ENCODE data around the gene KRTAP4-7. TPM values are rescaled to one million over a fixed set of nuclear protein-coding genes. Genes with fewer than 3 reads are reported as not detected.
"Not testable (repeated sequence)": the region's sequence is repeated elsewhere in the genome, so short reads cannot be mapped to it uniquely, and the experiment has no call there.

Gene KRTAP4-7
- total RNA-seq, 1 donor from 2014 or later, result not detected

DNA sequence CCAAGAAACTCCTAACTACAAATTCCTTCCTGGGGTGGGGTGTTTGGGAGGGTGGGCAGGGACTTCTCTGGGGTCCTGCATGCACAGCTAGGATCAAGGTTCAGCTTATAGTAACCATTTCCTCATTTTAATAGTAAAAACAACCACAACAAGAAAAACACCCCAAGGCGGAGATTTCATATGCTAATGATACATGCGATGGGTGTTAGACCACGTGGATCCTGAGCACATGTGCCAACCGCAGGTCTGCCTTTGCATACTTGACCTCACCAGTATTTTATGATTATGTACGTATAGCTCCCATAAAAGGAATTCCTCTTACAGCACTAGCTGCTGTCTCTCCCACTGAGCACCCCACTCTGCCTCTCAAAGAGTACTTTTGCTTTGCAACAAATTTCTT lies 32.3 kb downstream of the KRTAP4-7 start:
- TF ChIP-seq CTCF (IDR thresholded peaks at IDR 0.05), result no peak
- Mint-ChIP-seq H3K4me3 (ENCODE audit: unreplicated experiment) (no peak overlapping the region), H3K4me1 (ENCODE audit: low read depth) (peaks cover 23% of the 10 kb centered on the region), H3K27me3 (ENCODE audit: low read depth) (no peaks in the 10 kb centered on the region), H3K27ac (ENCODE audit: unreplicated experiment) (no peak overlapping the region), H3K36me3 (ENCODE audit: low read depth) (no peaks in the 10 kb centered on the region), H3K9me3 (ENCODE audit: low read depth) (peaks cover 4% of the 10 kb centered on the region)
- no peak for DNase-seq (ENCODE audit: low spot score)

DNA sequence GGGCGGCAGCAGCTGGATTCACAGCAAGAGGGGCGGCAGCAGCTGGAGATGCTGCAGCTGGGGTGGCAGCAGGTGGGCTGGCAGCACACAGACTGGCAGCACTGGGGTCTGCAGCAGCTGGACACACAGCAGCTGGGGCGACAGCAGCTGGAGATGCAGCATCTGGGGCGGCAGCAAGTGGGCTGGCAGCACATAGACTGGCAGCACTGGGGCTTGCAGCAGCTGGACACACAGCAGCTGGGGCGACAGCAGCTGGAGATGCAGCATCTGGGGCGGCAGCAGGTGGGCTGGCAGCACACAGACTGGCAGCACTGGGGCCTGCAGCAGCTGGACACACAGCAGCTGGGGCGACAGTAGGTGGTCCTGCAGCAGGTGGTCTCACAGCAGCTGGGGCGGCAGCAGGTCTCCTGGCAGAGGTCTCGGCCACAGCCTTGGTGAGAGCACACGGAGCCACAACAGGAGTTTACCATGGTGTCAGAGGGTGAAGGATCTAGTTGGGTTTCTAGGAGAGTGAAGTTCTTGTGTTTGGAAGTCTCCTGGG lies 34.0 kb downstream of the KRTAP4-7 start, which contains the start of gene KRTAP4-11:
KRTAP4-11 (minus strand) TSS at position 528 of the 541 bp plus-strand sequence; CDS start at position 470, 58 bp downstream.
- not testable (repeated sequence) for H3K36me3 Mint-ChIP-seq (ENCODE audit: low read depth); DNase-seq (ENCODE audit: low spot score); H3K4me3 Mint-ChIP-seq (ENCODE audit: unreplicated experiment); H3K9me3 Mint-ChIP-seq (ENCODE audit: low read depth); H3K27me3 Mint-ChIP-seq (ENCODE audit: low read depth)
- Mint-ChIP-seq H3K27ac (ENCODE audit: unreplicated experiment) (peak within 1 kb of the TSS; percentile 2), H3K4me1 (ENCODE audit: low read depth) (peaks cover 23% of the 10 kb centered on the region)

GRCh38 chr17:41118721-41119120 lies 34.8 kb downstream of the KRTAP4-7 start:
- H3K27ac Mint-ChIP-seq (ENCODE audit: unreplicated experiment), result peak overlapping the region; percentile 2
- H3K4me1 Mint-ChIP-seq (ENCODE audit: low read depth), result peaks cover 28% of the 10 kb centered on the region
- no peaks in the 10 kb centered on the region for H3K36me3 Mint-ChIP-seq (ENCODE audit: low read depth)
- no peaks in the 10 kb centered on the region for H3K9me3 Mint-ChIP-seq (ENCODE audit: low read depth)
- no peak for DNase-seq (ENCODE audit: low spot score)
- no peak for TF ChIP-seq CTCF (IDR thresholded peaks at IDR 0.05)
- H3K27me3 Mint-ChIP-seq (ENCODE audit: low read depth), result no peaks in the 10 kb centered on the region
- H3K4me3 Mint-ChIP-seq (ENCODE audit: unreplicated experiment), result no peak overlapping the region

GRCh38 chr17:41119696-41120690 lies 36.0 kb downstream of the KRTAP4-7 start:
- H3K4me3 Mint-ChIP-seq (ENCODE audit: unreplicated experiment); DNase-seq (ENCODE audit: low spot score); H3K27me3 Mint-ChIP-seq (ENCODE audit: low read depth); H3K9me3 Mint-ChIP-seq (ENCODE audit: low read depth); H3K36me3 Mint-ChIP-seq (ENCODE audit: low read depth): not testable (repeated sequence)
- peak overlapping the region; percentile 22 for H3K27ac Mint-ChIP-seq (ENCODE audit: unreplicated experiment)
- H3K4me1 Mint-ChIP-seq (ENCODE audit: low read depth), result peaks cover 37% of the 10 kb centered on the region

DNA sequence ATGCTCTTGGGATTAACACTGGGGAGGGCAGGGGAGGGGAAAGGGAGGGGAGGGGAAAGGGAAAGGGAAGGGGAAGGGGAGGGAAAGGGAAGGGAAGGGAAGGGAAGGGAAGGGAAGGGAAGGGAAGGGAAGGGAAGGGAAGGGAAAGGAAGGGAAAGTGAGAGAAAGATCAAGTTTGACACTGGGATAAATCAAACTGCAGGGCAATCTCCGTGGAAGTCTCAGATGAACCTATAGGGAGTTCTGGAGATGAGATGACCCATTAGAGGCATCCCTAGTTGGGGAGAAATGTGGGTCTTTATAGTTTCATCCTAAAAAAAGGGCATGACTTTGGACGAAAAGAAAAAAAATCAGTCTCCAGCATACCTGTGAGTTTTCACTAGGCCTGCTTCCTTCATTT lies 37.8 kb downstream of the KRTAP4-7 start:
- Mint-ChIP-seq H3K27me3 (ENCODE audit: low read depth) (no peaks in the 10 kb centered on the region), H3K4me1 (ENCODE audit: low read depth) (peaks cover 38% of the 10 kb centered on the region), H3K4me3 (ENCODE audit: unreplicated experiment) (no peak overlapping the region), H3K27ac (ENCODE audit: unreplicated experiment) (no peak overlapping the region), H3K36me3 (ENCODE audit: low read depth) (no peaks in the 10 kb centered on the region), H3K9me3 (ENCODE audit: low read depth) (no peaks in the 10 kb centered on the region)
- no peak for DNase-seq (ENCODE audit: low spot score)
- no peak for TF ChIP-seq CTCF (IDR thresholded peaks at IDR 0.05)

- H3K27ac Mint-ChIP-seq (ENCODE audit: unreplicated experiment); H3K4me3 Mint-ChIP-seq (ENCODE audit: unreplicated experiment); DNase-seq (ENCODE audit: low spot score); H3K27me3 Mint-ChIP-seq (ENCODE audit: low read depth); H3K36me3 Mint-ChIP-seq (ENCODE audit: low read depth); H3K9me3 Mint-ChIP-seq (ENCODE audit: low read depth): not testable (repeated sequence)
- H3K4me1 Mint-ChIP-seq (ENCODE audit: low read depth), result peaks cover 32% of the 10 kb centered on the region
Observed at GRCh38 chr17:41123292-41123990, 39.5 kb downstream of the KRTAP4-7 start.

GRCh38 chr17:41123991-41124371 lies 40.0 kb downstream of the KRTAP4-7 start, which contains the start of gene KRTAP4-12:
KRTAP4-12 (minus strand) TSS chr17:41124182; CDS start chr17:41124122, 60 bp downstream.
- not testable (repeated sequence) for H3K4me3 Mint-ChIP-seq (ENCODE audit: unreplicated experiment); DNase-seq (ENCODE audit: low spot score); H3K27me3 Mint-ChIP-seq (ENCODE audit: low read depth); H3K9me3 Mint-ChIP-seq (ENCODE audit: low read depth); H3K27ac Mint-ChIP-seq (ENCODE audit: unreplicated experiment); H3K36me3 Mint-ChIP-seq (ENCODE audit: low read depth)
- H3K4me1 Mint-ChIP-seq (ENCODE audit: low read depth), result peaks cover 27% of the 10 kb centered on the region

All from chondrocyte (in vitro differentiated cells).